Activated CD4-positive, alpha-beta T cell treated with anti-CD3 and anti-CD28 coated beads for 1 hour (primary cell): Measurements from ENCODE around the gene NBPF6.
"Not testable (repeated sequence)": the region's sequence is repeated elsewhere in the genome, so short reads cannot be mapped to it uniquely, and the experiment has no call there.

Experiments used
- DNase-seq: peaks from one replicate; pipeline ENCODE4 v3.0.0-alpha.2; 2020

Gene NBPF6

DNA sequence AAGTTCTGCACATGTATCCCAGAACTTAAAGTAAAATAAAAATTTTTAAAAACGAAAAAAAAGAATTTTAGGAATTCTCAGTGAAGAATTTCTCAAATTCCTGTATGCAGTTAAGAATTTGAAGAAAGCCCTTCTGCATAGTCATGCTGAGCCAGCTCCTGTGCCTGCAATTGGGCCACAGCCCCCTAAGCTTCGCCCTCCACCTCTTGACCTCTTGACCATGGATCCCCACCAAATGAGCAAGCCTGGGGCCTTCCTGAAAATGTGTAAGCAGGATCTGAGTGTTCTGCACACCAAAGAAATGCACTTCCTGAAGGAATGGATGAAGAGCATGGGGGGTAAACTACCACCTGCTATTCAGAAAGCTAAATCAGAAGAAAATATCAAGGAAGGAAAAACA lies 52.0 kb downstream of the NBPF6 start:
- DNase-seq, result no peak

DNA sequence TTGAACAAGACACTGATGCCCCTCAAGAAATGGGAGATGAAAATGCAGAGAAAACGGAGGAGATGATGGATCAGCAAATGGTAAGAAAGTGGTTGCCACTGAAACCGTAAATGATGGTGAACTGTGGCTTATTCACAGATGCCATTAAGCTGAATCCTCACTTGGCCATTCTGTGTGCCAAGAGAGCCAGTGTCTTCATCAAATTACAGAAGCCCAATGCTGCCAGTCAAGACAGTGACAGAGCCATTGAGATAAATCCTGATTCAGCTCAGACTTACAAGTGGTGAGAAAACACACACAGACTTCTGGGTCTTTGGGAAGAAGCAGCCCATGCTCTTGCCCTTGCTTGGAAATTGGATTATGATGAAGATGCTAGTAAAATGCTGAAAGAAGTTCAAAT lies 52.5 kb downstream of the NBPF6 start:
- no peak for DNase-seq

DNA sequence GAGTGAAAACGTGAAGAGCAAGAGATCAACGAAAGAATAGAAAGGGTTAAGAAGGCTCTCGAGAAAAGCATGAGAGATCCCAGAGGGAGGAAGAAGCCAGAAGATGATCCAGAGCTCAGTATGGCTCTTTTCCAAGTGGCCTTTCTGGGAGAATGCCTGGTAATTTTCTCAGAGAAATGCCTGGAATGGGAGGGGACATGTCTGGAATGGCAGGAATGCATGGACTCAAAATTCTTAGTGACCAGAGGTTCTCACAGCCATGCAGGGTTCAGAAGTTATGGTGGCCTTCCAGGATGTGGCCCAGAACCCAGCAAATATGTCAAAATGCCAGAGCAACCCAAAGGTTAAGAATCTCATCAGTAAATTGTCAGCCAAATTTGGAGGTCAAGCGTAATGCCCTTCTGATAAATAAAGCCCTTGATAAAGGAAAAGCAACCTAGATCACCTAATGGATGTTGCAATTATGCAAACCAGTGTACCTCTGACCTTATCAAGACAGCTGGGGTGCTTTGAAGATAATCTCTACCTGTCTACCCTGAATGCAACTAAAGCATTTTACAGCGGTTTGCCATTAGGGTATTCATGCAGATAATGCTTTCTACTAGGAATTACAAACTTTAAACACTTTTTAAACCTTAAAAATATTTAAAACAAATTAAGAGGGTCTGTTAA lies 53.1 kb downstream of the NBPF6 start:
- no peak for DNase-seq

DNA sequence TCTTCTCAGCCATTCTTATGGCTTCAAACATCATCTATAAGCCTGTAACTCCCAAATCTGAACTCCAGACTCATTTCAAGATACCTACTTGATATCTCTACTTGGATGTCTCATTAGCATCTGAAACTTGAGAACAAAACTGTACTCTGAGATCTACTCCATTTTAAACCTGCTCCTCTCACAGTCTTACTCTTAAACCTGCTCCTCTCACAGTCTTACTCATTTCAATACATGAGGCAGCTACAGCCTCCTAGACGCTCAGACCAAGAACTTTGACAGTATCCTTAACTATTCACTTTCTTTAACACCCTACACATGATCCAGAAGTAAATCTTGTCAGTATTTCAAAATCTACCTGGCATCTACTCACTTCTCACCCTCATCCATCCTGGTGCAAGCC lies 54.3 kb downstream of the NBPF6 start:
- no peak for DNase-seq

DNA sequence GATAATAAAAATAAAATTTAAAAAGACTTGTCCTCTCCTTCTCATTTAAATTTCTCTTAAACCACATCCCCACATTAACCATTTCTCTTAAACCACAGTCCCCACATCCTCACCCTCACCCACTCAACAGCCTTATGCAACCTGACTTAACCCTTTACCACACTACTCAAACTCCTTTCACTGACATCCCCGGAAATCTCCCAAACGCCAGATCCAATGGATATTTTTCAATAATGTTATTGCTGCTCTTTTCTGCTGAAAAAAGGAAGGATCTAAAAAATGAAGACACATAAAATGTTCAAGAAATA lies 55.6 kb downstream of the NBPF6 start:
- no peak for DNase-seq

DNA sequence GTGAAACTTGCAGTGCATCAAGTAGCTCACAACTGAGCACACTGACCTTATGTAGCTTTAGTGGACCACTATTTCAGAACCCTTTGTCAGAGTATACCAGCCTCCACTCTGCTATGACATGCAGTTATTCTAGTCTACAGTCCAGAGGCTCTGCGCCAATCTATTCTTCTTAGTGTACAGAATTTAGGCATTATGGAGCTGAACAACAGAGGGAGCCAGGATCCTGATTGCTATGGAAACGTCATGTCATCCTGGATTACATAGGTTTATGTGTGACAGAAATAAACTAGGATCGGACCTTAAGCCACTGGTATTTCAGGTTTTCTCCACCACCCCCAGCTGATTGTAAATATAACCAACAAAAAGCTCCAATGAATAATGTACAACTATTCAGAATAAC lies 61.6 kb downstream of the NBPF6 start:
- DNase-seq, result no peak

DNA sequence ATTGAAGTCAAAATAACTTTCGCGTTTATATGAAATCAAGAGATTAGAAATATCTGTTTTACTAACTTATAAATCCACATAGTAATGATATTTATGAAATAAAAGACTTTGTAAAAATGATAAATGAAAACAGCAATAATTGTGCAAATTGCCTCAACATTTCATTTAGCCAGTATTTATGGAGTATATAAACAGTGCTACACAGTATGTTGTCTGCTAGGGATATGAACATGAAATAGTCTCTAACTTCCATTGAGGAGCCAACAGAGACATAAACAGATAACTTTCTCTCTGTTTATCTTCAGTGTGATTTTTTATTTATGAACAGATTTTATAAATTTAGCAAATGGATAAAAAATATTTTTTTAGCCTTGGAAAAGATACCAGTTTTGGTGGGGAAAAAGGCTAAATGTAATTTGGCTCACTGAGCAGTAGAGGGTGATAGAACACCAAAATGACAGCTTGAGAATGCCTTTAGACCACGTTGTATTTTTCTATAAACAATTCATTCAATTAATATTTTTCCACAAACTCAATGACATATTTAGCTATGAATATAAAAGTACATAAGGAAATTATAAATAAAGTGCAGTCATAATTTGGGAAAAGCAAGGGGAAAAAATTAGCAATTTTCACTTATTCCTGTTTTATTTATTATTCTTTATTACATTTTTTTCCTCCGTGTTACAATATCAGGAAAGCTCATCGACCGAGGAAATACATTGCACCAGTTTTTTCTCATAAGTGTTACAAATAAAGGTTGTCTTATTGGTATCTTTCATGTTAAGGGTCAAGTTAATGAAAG lies 62.3 kb downstream of the NBPF6 start:
- DNase-seq, result no peak

DNA sequence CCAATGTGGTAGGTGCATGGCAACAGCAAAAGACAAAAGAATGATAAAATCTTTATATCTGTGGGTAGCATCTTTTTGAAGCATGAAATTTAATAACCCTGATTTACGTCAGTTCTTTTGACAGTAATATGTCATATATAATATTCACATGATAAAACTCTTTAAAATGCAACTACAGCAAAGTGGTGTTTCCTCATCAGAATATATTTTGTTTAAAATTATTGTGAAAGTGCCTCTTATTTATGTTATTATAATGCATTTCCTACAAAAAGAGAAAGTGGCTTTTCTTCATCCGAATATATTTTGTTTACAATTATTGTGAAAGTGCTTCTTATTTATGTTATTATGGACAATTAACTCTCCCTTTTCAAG lies 62.9 kb downstream of the NBPF6 start:
- no peak for DNase-seq

DNA sequence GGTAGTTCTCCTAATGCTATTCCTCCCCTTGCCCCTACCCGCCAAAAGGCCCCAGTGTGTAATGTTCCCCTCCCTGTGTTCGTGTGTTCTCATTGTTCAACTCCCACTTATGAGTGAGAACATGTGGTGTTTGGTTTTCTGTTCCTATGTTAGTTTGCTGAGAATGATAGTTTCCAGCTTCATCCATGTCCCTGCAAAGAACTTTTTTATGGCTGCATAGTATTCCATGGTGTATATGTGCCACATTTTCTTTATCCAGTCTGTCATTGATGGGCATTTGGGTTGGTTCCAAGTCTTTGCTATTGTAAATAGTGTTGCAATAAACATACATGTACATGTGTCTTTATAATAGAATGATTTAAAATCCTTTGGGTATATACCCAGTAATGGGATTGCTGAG lies 63.8 kb downstream of the NBPF6 start:
- DNase-seq, result not testable (repeated sequence)

DNA sequence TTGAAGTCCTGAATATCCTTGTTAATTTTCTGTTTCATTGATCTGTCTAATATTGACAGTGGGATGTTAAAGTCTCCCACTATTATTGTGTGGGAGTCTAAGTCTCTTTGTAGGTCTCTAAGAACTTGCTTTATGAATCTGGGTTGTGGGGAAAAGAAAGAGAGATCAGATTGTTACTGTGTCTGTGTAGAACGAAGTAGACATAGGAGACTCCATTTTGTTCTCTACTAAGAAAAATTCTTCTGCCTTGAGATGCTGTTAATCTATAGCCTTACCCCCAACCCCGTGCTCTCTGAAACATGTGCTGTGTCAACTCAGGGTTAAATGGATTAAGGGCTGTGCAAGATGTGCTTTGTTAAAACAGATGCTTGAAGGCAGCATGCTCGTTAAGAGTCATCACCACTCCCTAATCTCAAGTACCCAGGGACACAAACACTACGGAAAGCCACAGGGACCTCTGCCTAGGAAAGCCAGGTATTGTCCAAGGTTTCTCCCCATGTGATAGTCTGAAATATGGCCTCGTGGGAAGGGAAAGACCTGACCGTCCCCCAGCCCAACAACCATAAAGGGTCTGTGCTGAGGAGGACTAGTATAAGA lies 67.3 kb downstream of the NBPF6 start:
- not testable (repeated sequence) for DNase-seq
